Measurements from ENCODE around the gene LRMDA. TPM values are rescaled to one million over a fixed set of nuclear protein-coding genes. Genes with fewer than 3 reads are reported as not detected.
"Not testable (repeated sequence)": the region's sequence is repeated elsewhere in the genome, so short reads cannot be mapped to it uniquely, and the experiment has no call there.

The LRMDA gene
- total and polyA plus RNA-seq, 7 donors: 1.0 to 5.7 (median 2.5) TPM

DNA sequence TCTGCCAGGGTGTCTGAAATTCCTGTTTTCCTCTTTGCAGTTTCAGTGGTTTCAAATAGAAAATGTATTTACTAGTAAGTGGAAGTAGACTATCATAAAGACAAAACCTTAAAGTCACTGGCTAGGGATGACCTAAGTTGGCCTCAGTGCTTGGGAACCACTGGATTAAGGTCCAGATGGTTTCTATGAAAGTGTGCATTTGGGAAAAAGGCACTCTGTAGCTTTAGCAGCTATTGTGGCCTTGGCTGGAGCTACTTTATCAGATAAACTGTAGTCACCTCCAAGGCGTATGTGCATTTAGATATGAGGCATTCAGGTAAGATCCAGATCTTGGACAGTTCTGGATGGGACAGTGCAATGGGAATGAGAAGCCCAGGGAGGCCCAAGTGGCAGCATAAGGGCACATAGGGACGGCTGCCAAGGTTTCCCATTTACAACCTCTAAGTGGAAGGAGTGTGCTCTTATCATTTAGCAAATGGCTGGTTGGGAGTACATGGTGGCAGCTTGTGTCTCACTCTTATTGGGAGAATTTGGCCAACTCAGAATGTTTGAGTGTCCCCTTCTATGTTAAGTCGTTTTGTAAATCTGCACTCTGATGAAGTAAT is 185.6 kb downstream of the LRMDA start:
- 88 to 95% (median 91%) methylated on average over 3 of the region's 3 CpGs for WGBS, 3 donors
- no peaks in the 10 kb centered on the region for H3K36me3 ChIP-seq (ENCODE audit: insufficient read depth in 1 of 2, low read depth in 1 of 2)
- ATAC-seq (no peak), DNase-seq (no peak)
- TF ChIP-seq, protein P1, sequence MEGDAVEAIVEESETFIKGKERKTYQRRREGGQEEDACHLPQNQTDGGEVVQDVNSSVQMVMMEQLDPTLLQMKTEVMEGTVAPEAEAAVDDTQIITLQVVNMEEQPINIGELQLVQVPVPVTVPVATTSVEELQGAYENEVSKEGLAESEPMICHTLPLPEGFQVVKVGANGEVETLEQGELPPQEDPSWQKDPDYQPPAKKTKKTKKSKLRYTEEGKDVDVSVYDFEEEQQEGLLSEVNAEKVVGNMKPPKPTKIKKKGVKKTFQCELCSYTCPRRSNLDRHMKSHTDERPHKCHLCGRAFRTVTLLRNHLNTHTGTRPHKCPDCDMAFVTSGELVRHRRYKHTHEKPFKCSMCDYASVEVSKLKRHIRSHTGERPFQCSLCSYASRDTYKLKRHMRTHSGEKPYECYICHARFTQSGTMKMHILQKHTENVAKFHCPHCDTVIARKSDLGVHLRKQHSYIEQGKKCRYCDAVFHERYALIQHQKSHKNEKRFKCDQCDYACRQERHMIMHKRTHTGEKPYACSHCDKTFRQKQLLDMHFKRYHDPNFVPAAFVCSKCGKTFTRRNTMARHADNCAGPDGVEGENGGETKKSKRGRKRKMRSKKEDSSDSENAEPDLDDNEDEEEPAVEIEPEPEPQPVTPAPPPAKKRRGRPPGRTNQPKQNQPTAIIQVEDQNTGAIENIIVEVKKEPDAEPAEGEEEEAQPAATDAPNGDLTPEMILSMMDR (IDR thresholded peaks at IDR 0.05): no peak
- no peak overlapping the region for H3K27ac ChIP-seq
- H3K27me3 ChIP-seq (ENCODE audit: insufficient read depth in 3 of 3, low read length in 2 of 3): peaks cover 0 to 8% (median 0%) of the 10 kb centered on the region in 3 donors
- intact Hi-C loops (cut with DNase I): no loop called here
- H3K9me3 ChIP-seq: no peaks in the 10 kb centered on the region
- no peak overlapping the region for H3K4me3 ChIP-seq
- H3K4me1 ChIP-seq: no peaks in the 10 kb centered on the region

DNA sequence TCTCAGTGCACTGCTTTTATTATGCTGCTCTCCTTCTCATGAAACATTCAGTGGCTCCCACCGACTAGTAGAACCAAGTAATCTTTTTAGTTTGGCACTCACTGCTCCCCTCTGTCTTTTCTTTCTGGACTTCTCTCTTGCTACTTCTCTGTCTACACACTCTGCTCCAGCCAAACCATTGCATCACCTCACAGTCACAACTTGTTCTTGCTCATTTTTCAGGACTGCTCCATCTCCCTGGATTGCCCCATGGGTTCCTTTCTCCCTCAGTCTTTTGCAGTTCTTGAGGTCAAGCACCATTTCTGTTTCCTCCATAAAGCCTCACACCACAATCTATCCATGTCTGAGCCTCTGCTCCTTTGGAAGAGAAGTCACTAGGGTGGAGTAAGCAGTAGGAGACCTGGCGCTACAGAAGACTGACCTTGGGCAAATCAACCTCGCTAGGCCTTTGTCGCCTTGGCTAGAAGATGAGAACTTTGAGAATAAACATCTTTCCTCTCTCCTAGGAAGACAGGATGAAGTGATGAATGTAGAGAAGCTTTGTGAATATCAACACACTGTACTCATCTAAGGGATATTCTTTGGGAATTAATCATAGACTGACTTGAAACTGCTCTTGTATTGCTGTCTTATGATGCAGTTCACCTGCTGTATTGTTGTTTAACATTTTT is 186.2 kb downstream of the LRMDA start:
- 87 to 92% (median 90%) methylated on average over 4 of the region's 4 CpGs for WGBS, 3 donors
- ATAC-seq: peak in 2 of 4 donors; percentile 50 to 55
- intact Hi-C loops (cut with DNase I): no loop called here

DNA sequence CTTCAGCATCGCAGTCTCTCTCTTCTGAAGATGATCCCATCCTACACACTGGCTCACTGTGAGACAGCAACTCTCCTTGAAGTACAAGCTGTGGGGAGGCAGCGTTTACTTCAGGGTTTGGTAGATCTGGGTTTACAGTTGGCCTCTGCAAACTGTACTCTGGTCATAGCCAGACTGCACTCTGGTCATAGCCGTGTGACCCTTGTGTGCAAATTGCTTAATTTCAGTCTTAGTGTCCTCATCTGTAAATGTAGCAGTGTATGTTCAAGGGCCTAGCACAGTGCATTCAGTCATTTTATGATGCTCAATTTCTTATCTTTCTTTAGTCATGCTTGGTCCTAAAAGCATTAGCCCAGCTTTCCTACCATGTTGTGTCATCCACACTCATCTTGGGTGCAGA is 188.2 kb downstream of the LRMDA start:
- Histone ChIP-seq H3K4me3 (no peak overlapping the region), H3K4me1 (no peaks in the 10 kb centered on the region), H3K36me3 (ENCODE audit: insufficient read depth in 1 of 2, low read depth in 1 of 2) (no peaks in the 10 kb centered on the region), H3K9me3 (no peaks in the 10 kb centered on the region), H3K27me3 (ENCODE audit: insufficient read depth in 3 of 3, low read length in 2 of 3) (peaks cover 0 to 9% (median 0%) of the 10 kb centered on the region in 3 donors), H3K27ac (no peak overlapping the region)
- TF ChIP-seq, protein P1 (IDR thresholded peaks at IDR 0.05): no peak
- no peak for DNase-seq
- intact Hi-C loops (cut with DNase I): no loop called here
- WGBS, 3 donors: 87 to 96% (median 91%) methylated on average over 3 of the region's 3 CpGs
- ATAC-seq: no peak

More for the DNA sequence above, 186.2 kb downstream of the LRMDA start:
- Histone ChIP-seq H3K36me3 (ENCODE audit: insufficient read depth in 1 of 2, low read depth in 1 of 2) (no peaks in the 10 kb centered on the region), H3K27me3 (ENCODE audit: insufficient read depth in 3 of 3, low read length in 2 of 3) (peaks cover 0 to 13% (median 0%) of the 10 kb centered on the region in 3 donors), H3K27ac (no peak overlapping the region), H3K4me1 (no peaks in the 10 kb centered on the region), H3K9me3 (no peaks in the 10 kb centered on the region), H3K4me3 (no peak overlapping the region)
- TF ChIP-seq, protein P1 (IDR thresholded peaks at IDR 0.05): no peak
- peak in 1 of 2 donors; percentile 33 for DNase-seq

DNA sequence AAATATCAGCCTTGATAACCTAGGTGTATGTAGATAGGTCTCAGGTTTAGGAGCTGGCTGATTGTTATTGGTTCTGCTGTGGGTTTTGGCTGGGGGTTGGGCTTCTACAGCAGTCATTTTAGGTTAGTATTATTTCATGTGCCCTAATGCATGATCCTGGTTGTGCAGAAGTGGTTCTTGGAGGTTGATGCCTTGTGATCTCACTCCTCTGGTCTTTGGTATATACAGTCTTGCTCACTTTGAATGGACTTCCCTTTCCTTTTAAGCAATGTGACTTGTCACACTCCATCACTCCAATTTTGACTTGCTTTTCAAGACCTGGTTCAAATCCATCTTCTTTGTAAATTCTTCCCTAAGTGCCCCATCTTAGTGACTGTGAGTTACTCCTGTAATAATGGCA is 188.9 kb downstream of the LRMDA start:
- intact Hi-C loops (cut with DNase I): no loop called here
- TF ChIP-seq, protein P1 (IDR thresholded peaks at IDR 0.05): no peak
- ATAC-seq: no peak
- Histone ChIP-seq H3K27me3 (ENCODE audit: insufficient read depth in 3 of 3, low read length in 2 of 3) (peaks cover 0 to 9% (median 0%) of the 10 kb centered on the region in 3 donors), H3K4me3 (no peak overlapping the region), H3K27ac (no peak overlapping the region), H3K36me3 (ENCODE audit: insufficient read depth in 1 of 2, low read depth in 1 of 2) (no peaks in the 10 kb centered on the region), H3K9me3 (no peaks in the 10 kb centered on the region), H3K4me1 (no peaks in the 10 kb centered on the region)
- no peak for DNase-seq

DNA sequence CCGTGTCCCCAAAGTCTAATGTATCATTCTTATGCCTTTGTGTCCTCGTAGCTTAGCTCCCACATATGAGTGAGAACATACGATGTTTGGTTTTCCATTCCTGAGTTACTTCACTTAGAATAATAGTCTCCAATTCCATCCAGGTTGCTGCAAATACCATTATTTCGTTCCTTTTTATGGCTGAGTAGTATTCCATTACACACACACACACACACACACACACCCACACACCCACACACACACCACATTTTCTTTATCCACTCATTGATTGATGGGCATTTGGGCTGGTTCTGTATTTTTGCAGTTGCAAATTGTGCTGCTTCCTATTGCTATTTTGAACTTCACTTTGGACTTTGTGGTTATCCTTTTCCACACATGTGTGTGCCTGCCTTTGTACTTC is 189.6 kb downstream of the LRMDA start:
- H3K4me1 ChIP-seq: not testable (repeated sequence)

More for the DNA sequence above, 189.6 kb downstream of the LRMDA start:
- H3K27me3 ChIP-seq (ENCODE audit: insufficient read depth in 3 of 3, low read length in 2 of 3); ATAC-seq; DNase-seq; H3K4me3 ChIP-seq; intact Hi-C loops (cut with DNase I); H3K36me3 ChIP-seq (ENCODE audit: insufficient read depth in 1 of 2, low read depth in 1 of 2); H3K27ac ChIP-seq; H3K9me3 ChIP-seq: not testable (repeated sequence)
- WGBS, 3 donors: 83 to 91% (median 88%) methylated on average over 4 of the region's 4 CpGs
